Loucy (cell line): ENCODE data around the gene UBL3.

Experiments used
- CTCF ChIP-seq: fragments of 200-600 bp; sonication (generic); conservative IDR thresholded peaks from 2 replicates; pipeline ENCODE4 v1.5.1; 2014; ENCODE audit warnings: mild to moderate bottlenecking, antibody characterized with exemption, low read length
- EZH2phosphoT487 ChIP-seq: fragments of 200-600 bp; IDR thresholded peaks from 2 replicates; pipeline ENCODE4 v1.6.1; 2018; ENCODE audit warnings: antibody characterized with exemption, mild to moderate bottlenecking, moderate library complexity, borderline replicate concordance

GRCh38 chr13:29840585-29840984, 9.8 kb downstream of the UBL3 start:
- TF ChIP-seq CTCF (no peak), EZH2phosphoT487 (no peak)
